Hematopoietic multipotent progenitor cell treated with erythropoietin and hydrocortisone succinate and interleukin-3 and kit ligand, for 4 days (in vitro differentiated cells): ENCODE data around the gene GLYR1.
A peak's percentile ranks its signal among the peaks of the same experiment; 100 is the strongest.

ENCODE experiments used
- DNase-seq: peaks from one replicate; pipeline ENCODE4 v3.0.0-alpha.2; 2015

The GLYR1 gene

DNA sequence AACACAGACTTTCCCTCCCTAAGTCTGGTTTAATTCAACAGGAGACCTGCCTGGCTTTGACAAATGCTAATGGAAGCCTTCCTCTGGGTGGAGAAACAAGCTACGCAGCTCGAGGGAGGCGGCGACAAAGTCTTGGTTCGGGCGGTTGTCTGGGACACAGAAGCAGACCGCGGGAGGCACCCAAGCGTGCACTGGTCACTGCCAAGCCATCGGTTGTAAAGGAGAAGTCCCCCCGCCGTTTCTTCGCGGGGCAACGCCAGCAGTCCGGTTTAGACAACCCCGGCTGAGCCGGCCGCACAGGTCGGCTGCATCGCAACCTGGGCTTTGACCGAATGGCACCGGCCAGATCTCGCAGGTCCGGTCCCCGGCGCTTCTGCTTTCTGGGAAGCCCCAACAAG, 586 bp downstream of the GLYR1 start:
- peak; percentile 78 for DNase-seq

- no peak for DNase-seq
Observed at GRCh38 chr16:4840984-4841383, 6.1 kb downstream of the GLYR1 start.

- DNase-seq: peak; percentile 19
Observed at GRCh38 chr16:4839942-4840341, 7.1 kb downstream of the GLYR1 start.

DNA sequence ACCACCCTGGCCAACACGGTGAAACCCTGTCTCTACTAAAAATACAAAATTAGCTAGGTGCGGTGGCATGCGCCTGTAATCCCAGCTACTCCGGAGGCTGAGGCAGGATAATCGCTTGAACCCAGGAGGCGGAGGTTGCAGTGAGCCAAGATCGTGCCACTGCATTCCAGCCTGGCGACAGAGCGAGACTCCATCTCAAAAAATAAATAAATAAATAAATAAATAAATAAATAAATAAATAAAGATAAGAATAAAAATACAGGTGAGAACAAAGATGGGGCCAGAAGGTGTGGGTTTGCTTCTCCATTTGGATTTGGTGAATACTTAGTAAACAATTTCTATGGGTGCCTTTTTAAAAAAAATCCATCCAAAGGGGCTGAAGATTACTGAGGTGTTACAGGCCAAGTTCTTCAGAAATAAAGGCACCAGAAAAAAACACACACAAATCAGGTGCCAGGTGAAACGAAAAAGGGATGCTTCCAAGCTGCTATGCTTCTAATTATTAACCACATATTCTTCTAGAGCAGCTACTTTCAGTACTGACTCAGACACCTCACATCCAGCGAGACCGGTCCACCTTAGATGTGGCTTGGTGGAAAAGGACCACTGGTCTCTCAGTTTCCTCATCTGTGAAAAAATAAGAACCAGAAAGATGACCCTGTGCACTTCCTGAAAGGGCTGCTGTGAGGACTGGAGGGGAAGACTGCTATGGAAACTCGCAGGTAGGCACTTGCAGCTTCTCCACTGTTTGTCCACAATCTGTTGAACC, 9.2 kb downstream of the GLYR1 start:
- no peak for DNase-seq

DNA sequence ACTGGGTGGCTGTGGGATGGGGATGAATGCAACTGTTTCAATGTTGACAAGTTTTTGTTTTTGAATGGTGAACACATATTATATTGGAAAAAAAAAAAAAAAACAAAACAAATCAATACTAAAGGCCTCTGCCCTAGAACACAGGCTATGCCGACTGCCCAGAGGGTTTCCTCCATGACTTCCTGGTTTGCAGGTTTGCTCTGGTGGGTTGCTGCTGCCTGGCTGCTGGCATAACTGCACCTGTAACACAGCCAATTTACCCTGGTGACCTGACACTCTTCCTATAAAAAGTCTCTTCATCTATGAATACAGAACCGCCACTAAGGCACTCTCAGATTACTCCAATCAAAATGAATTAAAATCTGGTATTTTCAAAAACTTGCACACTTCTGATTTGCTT, 10.4 kb downstream of the GLYR1 start:
- no peak for DNase-seq

DNA sequence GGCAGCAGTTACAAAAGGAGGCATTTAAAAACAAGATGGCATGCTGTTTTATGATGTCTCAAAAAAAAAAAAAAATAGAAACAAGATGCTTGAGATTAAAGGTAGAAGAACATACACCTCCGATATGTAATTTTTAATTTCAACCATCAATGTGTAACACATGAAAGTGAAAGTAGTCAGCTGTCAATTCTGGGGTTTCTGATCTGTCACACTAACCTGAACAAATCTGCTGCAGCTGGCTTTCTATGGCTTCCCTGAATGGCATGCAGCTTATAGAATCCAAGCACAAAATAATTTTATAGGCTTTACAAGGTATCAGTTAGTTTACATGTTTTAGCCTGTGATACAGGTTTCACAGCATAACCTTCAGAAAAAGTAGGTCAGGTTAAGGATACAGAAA, 13.5 kb downstream of the GLYR1 start:
- DNase-seq: no peak

DNA sequence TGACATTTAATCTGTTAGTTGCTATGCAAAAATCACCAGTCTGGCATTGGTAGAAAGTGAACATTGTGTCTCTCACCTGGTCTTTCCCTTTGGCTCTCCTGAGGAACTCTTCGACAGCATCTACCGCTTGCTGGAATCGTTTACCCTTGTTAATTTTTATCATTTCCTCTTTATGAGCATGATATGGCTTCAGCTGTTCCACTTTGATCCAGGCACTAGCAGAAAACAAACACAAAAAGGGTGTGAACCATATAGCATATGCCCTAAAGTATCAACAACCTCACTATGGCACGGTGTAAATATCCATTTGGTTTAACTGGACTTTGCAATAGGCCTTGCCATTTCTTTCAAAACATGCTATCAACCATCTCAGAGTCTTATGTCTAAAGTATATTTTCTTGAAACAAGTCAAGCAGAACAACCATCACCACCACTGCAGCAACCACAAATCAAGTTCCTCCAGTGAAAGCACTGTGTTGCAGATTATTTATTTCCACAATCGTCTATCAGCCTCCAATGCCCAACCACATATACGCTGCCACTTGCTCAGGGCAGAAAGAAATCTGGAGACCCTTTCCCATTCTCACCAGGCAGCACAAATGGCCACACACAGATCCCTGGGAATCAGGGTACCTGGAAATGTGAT, 14.3 kb downstream of the GLYR1 start:
- DNase-seq: no peak

DNA sequence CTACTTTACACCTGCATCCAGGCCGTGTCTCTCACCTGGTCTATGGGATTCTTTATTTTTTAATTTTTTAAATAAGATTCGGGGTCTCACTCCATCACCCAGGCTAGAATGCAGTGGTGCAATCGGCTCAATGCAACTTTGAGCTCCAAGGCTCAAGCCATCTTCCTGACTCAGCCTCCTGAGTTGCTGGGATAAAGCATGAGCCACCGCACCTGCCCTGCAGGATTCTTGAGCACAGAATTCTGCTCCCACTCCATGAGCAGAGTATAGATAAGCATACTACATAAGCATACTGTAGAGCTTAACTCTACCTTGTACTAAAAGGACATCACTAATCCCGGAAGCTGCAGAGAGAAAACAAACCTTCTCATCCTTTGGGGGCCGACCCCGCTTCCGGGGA, 15.5 kb downstream of the GLYR1 start:
- DNase-seq: no peak

GRCh38 chr16:4830408-4830807, 16.7 kb downstream of the GLYR1 start:
- DNase-seq: no peak

DNA sequence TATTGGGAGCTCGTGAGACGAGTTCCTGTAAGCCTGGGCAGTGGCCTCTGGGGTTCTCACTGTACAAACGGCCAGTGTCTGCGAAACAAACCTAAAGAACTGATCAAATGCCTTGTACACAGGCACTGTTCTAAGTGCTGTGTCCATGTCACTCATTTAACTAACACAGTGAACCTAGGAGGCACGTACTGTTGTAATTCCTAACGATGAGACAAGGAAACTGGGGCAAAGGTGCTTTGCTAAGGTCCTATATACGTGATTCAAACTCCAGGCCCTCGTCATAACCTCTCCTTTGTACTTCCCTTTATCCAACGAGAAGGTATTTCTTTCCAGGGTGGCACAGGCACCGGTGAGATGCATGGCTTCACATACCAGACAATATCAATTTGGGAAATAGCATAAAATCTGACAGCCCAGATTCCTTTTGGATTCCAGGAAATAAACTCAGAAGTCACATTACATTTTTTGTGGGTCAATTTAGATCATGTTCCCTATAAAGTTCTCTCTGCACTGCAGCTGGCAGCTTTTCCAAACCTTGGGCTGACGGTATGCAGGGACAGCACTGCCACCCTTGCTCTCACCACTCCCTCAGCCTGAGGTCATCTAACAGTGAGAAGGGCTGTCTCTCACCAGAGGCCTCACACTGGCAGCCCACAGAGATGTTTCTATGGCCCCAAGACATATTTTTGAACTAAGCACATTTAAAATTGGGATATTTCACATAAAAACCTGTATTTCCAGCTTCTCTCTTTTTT, 18.3 kb downstream of the GLYR1 start:
- DNase-seq: no peak

- no peak for DNase-seq
Observed at GRCh38 chr16:4826980-4827379, 20.1 kb downstream of the GLYR1 start.

DNA sequence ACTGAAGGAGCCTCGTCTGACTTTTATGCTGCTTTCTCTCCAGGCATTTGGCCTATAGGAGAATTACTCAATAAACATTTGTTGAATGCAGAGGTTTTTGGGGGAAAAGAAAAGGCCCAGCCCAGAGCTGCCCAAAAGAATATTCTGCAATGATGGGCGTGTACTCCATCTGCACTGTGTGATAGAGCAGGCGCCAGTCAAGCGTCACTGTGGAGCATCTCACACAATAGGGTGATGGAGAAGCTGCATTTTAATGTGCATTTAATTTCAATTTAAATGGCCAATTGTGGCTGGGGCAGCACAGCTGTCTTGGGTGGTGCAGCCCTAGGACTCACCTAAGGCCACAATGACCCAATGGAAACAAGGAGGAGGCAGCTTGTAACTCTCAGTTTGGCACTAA, 20.6 kb downstream of the GLYR1 start:
- peak; percentile 47 for DNase-seq

DNA sequence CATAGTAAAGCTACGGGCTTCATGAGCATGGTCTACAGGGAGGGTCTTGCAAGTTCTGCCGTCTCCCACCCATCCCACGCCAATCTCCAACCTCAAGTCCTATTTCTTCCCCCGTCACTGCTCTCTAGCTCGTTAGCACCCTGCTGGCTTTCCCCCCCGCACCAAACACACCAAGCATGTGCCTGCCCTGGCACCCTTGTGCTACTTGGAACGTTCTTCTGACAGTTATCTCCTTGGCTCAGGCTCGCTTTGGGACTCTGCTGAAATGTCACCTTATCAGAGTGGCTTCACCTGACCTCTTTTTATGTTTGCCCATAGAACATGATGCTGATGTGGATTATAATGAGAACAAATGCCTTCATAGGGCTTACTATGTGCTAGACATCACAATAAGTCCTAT, 21.9 kb downstream of the GLYR1 start:
- peak; percentile 58 for DNase-seq

DNA sequence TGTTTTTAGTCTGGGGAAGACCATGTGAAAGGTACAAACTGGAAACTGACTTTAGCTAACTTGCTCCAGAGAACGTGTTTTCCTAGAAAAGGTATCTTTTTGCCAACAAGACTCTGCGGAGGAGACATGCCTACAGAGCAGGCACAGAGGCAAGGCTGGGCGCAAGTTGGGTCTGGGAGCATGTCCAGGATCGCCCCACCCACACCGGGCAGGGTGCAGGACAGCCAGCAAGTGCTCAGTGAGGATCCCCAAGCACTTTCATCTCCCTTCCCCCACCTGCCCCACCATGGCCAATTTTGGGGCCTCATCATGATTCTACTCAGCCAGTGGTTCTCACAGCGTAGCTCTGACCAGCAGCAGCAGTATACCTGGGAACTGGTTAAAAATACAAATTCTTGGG, 26.4 kb downstream of the GLYR1 start:
- no peak for DNase-seq

- DNase-seq: no peak
Observed at GRCh38 chr16:4814542-4815173, 32.4 kb downstream of the GLYR1 start.

- DNase-seq: no peak
Observed at GRCh38 chr16:4814046-4814445, 33.0 kb downstream of the GLYR1 start.

DNA sequence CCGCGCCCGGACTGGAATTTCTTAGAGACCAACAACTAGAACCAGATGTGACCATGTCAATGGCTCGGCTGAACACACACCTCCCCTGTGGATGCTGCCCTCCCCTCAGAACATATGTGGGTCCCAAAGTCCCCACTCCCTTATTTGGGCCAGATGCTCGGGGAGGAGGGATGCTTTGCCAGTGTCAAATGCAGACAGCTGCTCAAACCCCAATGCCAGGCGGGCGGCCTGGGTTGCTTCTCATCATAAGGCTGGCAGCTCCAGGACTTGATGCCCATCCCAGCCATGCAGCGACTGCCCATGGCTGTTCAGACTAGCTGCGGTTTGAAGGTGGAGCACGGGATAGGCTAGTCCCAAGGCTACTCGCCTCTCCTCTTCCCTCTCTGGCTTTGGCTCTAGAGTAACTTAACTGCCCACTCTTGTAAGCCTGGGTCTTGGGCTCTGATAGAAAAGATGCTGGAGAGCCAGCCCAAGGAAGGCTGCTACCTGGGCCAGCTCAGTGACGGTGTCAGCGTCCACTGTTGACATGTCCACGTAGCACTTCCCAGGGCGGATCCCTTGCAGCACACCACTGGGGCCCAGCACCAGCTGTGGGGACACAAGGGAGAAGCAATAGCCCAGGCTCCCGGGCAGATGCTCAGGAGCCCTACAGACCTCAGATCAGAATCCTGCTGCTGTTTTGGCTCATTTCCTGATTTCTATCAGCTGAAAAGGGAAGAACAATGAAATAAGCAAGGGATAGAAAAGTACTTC, 33.7 kb downstream of the GLYR1 start:
- DNase-seq: no peak

DNA sequence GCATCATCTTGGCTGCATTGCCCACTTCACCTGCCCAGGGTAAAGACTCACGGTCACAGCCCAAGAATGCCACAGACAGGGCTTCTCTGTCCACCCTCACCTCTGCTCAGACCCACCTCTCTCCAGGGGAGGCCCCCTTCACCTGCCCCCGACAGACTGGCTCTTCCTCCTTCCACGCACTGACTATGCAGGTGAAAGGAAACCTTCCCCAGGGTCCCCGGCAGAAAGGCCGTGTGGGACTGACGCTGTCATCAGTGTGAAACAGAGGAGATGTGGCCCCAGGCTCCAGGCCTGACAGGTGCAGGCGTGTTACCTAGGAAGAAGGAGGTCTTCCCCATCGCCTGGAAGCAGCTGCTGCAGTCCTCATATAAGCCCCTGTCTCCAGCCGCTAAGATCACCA, 35.3 kb downstream of the GLYR1 start:
- no peak for DNase-seq

DNA sequence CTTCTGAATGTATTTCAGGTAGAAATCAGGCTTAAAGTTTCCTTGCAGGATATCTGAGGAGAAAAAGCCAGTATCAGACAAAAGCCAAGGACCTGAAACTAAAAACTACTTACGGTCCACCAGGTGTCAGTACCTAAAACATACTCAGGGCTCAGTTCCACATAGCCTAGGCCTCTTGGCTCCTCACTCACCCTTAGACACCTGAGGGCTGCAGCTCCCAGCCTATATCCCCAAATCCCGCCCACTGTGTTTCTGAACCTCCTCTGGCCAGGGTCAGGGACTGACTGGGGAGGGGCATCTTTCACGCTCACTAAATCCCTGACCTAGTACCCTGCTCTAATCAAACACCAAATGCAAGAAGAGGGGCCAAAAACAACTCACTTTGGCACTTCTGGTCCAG, 35.8 kb downstream of the GLYR1 start:
- DNase-seq: no peak

- DNase-seq: no peak
Observed at GRCh38 chr16:4806280-4806679, 40.8 kb downstream of the GLYR1 start.

DNA sequence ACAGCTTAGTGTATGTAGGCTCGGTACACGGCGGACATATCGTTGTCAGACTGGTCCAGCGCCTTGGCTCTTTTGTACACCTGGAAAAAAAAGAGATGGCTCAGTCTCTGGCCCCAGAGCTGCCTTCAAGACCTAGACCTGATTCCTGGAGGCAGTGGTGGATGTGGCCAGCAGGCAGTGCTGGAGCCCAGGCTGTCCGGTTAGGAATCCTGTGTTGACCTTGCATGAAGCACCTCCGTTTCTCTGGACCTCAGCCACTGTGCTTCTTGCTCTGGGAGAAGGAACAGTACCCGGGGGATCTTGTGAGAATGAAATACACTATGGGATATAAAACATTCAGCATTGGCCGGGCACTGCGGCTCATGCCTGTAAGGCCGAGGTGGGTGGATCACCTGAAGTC, 41.9 kb downstream of the GLYR1 start:
- no peak for DNase-seq

DNA sequence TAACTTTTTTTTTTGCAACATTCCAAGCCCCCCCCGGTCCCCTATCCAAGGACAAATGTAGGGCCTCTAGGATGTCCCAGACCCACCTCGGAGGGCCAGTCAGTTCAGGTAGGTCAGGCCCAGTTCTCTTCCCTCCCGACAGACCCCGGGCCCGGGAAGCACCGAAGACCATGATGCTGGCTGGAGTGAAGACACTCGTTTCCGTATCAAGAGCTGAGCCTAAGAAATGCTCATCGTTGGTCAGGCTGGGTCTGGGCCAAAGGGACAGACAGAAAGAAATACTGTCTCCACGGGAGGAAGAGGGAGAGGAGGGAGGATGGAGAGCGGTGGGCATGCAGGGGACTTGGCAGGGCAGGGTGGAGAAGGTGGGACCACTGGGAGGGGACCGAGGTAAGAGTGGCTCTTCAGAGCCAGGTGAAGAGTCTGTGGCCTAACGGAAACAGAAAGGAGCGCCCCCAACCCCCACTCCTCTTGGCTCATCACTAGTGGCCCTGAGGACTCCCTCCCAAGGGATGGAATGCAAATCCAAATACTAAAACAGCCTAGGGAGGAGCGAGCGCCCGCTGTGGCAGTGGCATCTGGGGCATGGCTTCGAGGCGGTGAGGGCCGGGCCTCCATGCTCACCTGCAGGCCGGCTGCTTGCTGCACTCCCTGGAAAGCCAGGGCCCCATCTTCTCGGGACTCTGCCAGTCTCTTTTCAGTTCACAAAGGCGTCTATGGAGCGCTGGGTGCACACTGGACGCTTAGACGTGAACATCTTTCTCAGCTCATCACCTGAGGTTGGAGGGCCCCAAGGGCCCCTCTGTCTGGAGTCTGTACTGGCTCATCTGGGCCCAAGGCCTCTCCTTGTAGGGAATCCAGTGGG, 43.0 kb downstream of the GLYR1 start:
- no peak for DNase-seq
